HG03280 (cell line): ENCODE data around the gene PRH1.

ENCODE experiments used
- ATAC-seq: cut with Tn5 transposase; IDR thresholded peaks from one replicate; pipeline ENCODE4 v1.9.1; 2021; ENCODE audit warnings: mild to moderate bottlenecking, moderate library complexity; ENCODE audit not compliant: unreplicated experiment

The PRH1 gene

GRCh38 chr12:10884086-10884725 lies at the start of gene PRH1:
Gene PRH1, minus strand, starts transcription at chr12:10884255. Its CDS starts 38 bp downstream, at chr12:10884217.
- no peak for ATAC-seq

- ATAC-seq, result no peak
These were observed 44.8 kb upstream of the PRH1 start, which contains the start of gene PRH2 for GRCh38 chr12:10928746-10929286. Gene PRH2, plus strand, starts transcription at chr12:10929236. Its CDS starts 38 bp downstream, at chr12:10929274.

- no peak for ATAC-seq
These were observed 42.2 kb upstream of the PRH1 start for GRCh38 chr12:10926269-10926668.

GRCh38 chr12:10919809-10920208 lies 35.8 kb upstream of the PRH1 start:
- ATAC-seq, result no peak

GRCh38 chr12:10910380-10910779 lies 26.3 kb upstream of the PRH1 start:
- no peak for ATAC-seq

GRCh38 chr12:10909462-10909861 lies 25.4 kb upstream of the PRH1 start, which contains the start of gene TAS2R13:
Gene TAS2R13, minus strand, starts transcription at chr12:10909562. Its CDS starts 264 bp downstream, at chr12:10909298.
- no peak for ATAC-seq

- ATAC-seq, result no peak
These were observed 20.6 kb upstream of the PRH1 start for GRCh38 chr12:10904686-10905085.

GRCh38 chr12:10901427-10901826 lies 17.4 kb upstream of the PRH1 start:
- ATAC-seq, result no peak

GRCh38 chr12:10900972-10901371 lies 16.9 kb upstream of the PRH1 start:
- no peak for ATAC-seq

- no peak for ATAC-seq
These were observed 16.5 kb upstream of the PRH1 start for GRCh38 chr12:10900530-10900929.

- ATAC-seq, result no peak
These were observed 12.8 kb upstream of the PRH1 start for GRCh38 chr12:10896854-10897253.

- ATAC-seq, result no peak
These were observed 7.9 kb upstream of the PRH1 start for GRCh38 chr12:10891937-10892336.

- no peak for ATAC-seq
These were observed 5.2 kb upstream of the PRH1 start for GRCh38 chr12:10889226-10889625.

GRCh38 chr12:10873378-10873777 lies 10.7 kb downstream of the PRH1 start:
- ATAC-seq, result no peak

- no peak for ATAC-seq
These were observed 16.7 kb downstream of the PRH1 start for GRCh38 chr12:10867381-10867780.

- no peak for ATAC-seq
These were observed 20.4 kb downstream of the PRH1 start for GRCh38 chr12:10863512-10864218.

- no peak for ATAC-seq
These were observed 22.7 kb downstream of the PRH1 start for GRCh38 chr12:10861366-10861765.

- ATAC-seq, result no peak
These were observed 28.2 kb downstream of the PRH1 start for GRCh38 chr12:10855807-10856206.

- ATAC-seq, result no peak
These were observed 30.3 kb downstream of the PRH1 start for GRCh38 chr12:10853776-10854175.

- no peak for ATAC-seq
These were observed 32.7 kb downstream of the PRH1 start for GRCh38 chr12:10851243-10851858.

GRCh38 chr12:10849425-10849878 lies 34.6 kb downstream of the PRH1 start, which contains the start of gene PRR4:
Gene PRR4, minus strand, starts transcription at chr12:10849475. Its CDS starts 38 bp downstream, at chr12:10849437.
- ATAC-seq, result no peak
